ENCODE results near the gene HOXA6. TPM values are rescaled to one million over a fixed set of nuclear protein-coding genes. Genes with fewer than 3 reads are reported as not detected.

HOXA6 gene
- total and polyA plus RNA-seq, 2 donors (not counting 1 experiment from before 2014, with no cell fraction given), result 0.18 to 0.49 TPM

DNA sequence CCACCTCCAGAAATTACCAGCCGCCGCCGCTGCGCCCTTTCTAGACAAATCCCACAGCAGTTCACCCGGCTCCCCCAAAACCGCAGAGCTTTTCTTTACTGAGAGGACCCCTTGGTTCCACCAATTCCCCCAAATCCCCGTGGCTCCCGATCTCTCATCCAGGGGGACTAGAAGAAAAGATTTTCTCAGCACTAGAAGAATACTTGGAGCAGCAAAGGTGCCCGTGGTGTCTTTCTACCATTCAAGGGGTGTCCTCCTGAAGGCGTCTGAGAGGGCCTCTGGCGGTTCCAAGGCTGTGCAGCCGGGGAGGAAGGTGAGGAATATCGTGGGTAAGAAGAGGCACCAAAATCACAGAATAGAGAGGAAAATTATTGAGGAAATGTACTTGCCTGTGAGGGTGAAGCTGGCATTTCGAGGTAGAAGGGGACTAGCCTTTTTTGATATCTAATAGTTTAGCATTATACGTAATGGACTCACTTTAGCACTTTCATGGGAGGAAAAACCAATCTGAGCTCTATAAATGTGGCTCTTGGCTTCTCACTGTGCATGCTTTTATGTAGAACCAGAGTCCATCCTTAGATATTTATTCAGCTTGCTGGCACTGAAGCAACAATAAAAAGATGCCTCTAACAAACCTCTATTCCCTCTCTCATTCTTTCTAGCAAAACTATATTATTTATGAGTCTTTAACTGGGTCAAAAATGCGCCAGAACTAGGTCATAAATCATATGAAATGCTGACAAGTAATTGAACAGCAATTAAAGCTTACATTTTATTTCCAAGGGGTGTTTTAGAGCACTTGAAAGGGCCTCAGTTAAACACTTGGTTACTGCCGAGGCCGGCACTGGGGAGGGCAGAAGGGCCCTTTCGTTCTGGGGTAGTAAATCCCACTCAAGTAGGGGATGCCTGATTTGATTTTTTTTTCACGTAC lies 31.3 kb downstream of the HOXA6 start:
- Histone ChIP-seq H4K20me1 (ENCODE audit: control insufficient read depth, insufficient read depth, low read length, poor library complexity, severe bottlenecking) (no peaks in the 10 kb centered on the region), H3K4me2 (replicated peaks; ENCODE audit: low read depth, low read length, poor library complexity, severe bottlenecking) (no peak overlapping the region), H3K27me3 (replicated peaks in 1 of 4; ENCODE audit: control extremely low read depth in 1 of 4, control insufficient read depth in 3 of 4, insufficient read depth in 4 of 4, low read length in 3 of 4) (peaks cover 0 to 7% (median 0%) of the 10 kb centered on the region in 4 experiments), H3K9me3 (ENCODE audit: control extremely low read depth in 1 of 3, control insufficient read depth in 2 of 3, insufficient read depth in 1 of 3, low read length in 2 of 3) (no peaks in the 10 kb centered on the region), H3K4me1 (ENCODE audit: control insufficient read depth in 2 of 2, insufficient read depth in 2 of 2, low read length in 2 of 2) (no peaks in the 10 kb centered on the region), H3K79me2 (ENCODE audit: control insufficient read depth, insufficient read depth, low read length) (no peaks in the 10 kb centered on the region), H2AFZ (ENCODE audit: insufficient read depth, low read depth, low read length, poor library complexity, severe bottlenecking) (no peak overlapping the region), H3K4me3 (ENCODE audit: control extremely low read depth in 1 of 5, extremely low read depth in 1 of 5, insufficient read depth in 1 of 5, low read depth in 2 of 5, low read length in 4 of 5) (no peak overlapping the region), H3K36me3 (replicated peaks in 1 of 2; ENCODE audit: control extremely low read depth in 1 of 2, control insufficient read depth in 1 of 2, extremely low read depth in 1 of 2, insufficient read depth in 2 of 2, low read length in 1 of 2) (no peaks in the 10 kb centered on the region), H3K9ac (ENCODE audit: low read length) (no peak overlapping the region), H3K27ac (ENCODE audit: low read length in 2 of 2) (no peak overlapping the region)
- Mint-ChIP-seq H3K27me3 (peaks cover 15% of the 10 kb centered on the region), H3K9me3 (ENCODE audit: insufficient read depth) (no peaks in the 10 kb centered on the region), H3K4me1 (no peaks in the 10 kb centered on the region), H3K27ac (no peak overlapping the region), H3K4me3 (no peak overlapping the region)
- TF ChIP-seq, protein P1, sequence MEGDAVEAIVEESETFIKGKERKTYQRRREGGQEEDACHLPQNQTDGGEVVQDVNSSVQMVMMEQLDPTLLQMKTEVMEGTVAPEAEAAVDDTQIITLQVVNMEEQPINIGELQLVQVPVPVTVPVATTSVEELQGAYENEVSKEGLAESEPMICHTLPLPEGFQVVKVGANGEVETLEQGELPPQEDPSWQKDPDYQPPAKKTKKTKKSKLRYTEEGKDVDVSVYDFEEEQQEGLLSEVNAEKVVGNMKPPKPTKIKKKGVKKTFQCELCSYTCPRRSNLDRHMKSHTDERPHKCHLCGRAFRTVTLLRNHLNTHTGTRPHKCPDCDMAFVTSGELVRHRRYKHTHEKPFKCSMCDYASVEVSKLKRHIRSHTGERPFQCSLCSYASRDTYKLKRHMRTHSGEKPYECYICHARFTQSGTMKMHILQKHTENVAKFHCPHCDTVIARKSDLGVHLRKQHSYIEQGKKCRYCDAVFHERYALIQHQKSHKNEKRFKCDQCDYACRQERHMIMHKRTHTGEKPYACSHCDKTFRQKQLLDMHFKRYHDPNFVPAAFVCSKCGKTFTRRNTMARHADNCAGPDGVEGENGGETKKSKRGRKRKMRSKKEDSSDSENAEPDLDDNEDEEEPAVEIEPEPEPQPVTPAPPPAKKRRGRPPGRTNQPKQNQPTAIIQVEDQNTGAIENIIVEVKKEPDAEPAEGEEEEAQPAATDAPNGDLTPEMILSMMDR (IDR thresholded peaks at IDR 0.05), result no peak
- TF ChIP-seq EZH2 (IDR thresholded peaks at IDR 0.05; ENCODE audit: borderline replicate concordance, insufficient read depth, low read depth, low read length, poor library complexity, severe bottlenecking), result no peak
- POLR2A ChIA-PET, result no interaction called here
- WGBS (ENCODE audit: insufficient coverage), result 95% methylated on average over 14 of the region's 20 CpGs
- CTCF ChIA-PET, result interaction anchor here (1.4 kb wide), 1 partner anchor 8 kb away, joined by 4 read pairs; no protein-coding TSS in a partner anchor
- DNase-seq (no peak), ATAC-seq (ENCODE audit: low read depth) (no peak)
- intact Hi-C loops (cut with micrococcal nuclease), result no loop called here

All from B cell (primary cell).